HepG2 (cell line): Measurements from ENCODE around the gene KANSL1. TPM values are rescaled to one million over a fixed set of nuclear protein-coding genes. Genes with fewer than 3 reads are reported as not detected.

Experiments
- ETS1 ChIP-seq: sonication (generic); formaldehyde crosslinking; IDR thresholded peaks from 2 replicates; pipeline ENCODE4 v1.4.0; 2020; ENCODE audit warnings: missing genetic modification reagents
- FOXA1 ChIP-seq, 2 experiments: fragments of 450-650 bp in 1 of 2; sonication (generic) in 1 of 2; formaldehyde crosslinking in 1 of 2; IDR thresholded peaks; 2 replicates each; pipeline versions ENCODE4 v1.4.0 to v1.6.1; 2016 to 2020; ENCODE audit warnings: missing genetic modification reagents in 1 of 2
- HNF1A ChIP-seq, 2 experiments: sonication (generic) in 1 of 2; formaldehyde crosslinking in 1 of 2; IDR thresholded peaks; 2 replicates each; pipeline versions ENCODE4 v1.4.0 to v1.6.1; 2016 to 2020; ENCODE audit warnings: borderline replicate concordance in 1 of 2, low read depth in 1 of 2, mild to moderate bottlenecking in 1 of 2, missing genetic modification reagents in 1 of 2
- JUND ChIP-seq: sonication (generic); formaldehyde crosslinking; IDR thresholded peaks from 2 replicates; pipeline ENCODE4 v1.8.0; 2022; ENCODE audit warnings: mild to moderate bottlenecking, missing genetic modification reagents
- NFE2L1 ChIP-seq: sonication (generic); formaldehyde crosslinking; IDR thresholded peaks from 2 replicates; pipeline ENCODE4 v1.4.0; 2020; ENCODE audit warnings: missing genetic modification reagents, mild to moderate bottlenecking, borderline replicate concordance
- PAXIP1 ChIP-seq: sonication (generic); formaldehyde crosslinking; conservative IDR thresholded peaks from 2 replicates; pipeline ENCODE4 v1.4.0; 2020; ENCODE audit warnings: mild to moderate bottlenecking, missing genetic modification reagents, moderate library complexity
- SRY ChIP-seq: sonication (generic); formaldehyde crosslinking; IDR thresholded peaks from 2 replicates; pipeline ENCODE4 v1.8.0; 2022; ENCODE audit warnings: mild to moderate bottlenecking, missing genetic modification reagents
- ZBTB2 ChIP-seq: sonication (generic); formaldehyde crosslinking; IDR thresholded peaks from 2 replicates; pipeline ENCODE4 v1.8.0; 2022; ENCODE audit warnings: low read depth, missing genetic modification reagents
- ZBTB37 ChIP-seq: sonication (generic); formaldehyde crosslinking; IDR thresholded peaks from 2 replicates; pipeline ENCODE4 v1.4.0; 2020; ENCODE audit warnings: mild to moderate bottlenecking, missing genetic modification reagents
- ZNF563 ChIP-seq: sonication (generic); formaldehyde crosslinking; IDR thresholded peaks from 2 replicates; pipeline ENCODE4 v1.8.0; 2022; ENCODE audit warnings: mild to moderate bottlenecking, moderate library complexity, missing genetic modification reagents
- ZNF839 ChIP-seq: sonication (generic); formaldehyde crosslinking; IDR thresholded peaks from 2 replicates; pipeline ENCODE4 v1.4.0; 2020; ENCODE audit warnings: missing genetic modification reagents, mild to moderate bottlenecking, borderline replicate concordance
- polyA plus RNA-seq, 8 experiments: library from polyadenylated mRNA; depleted of rRNA in 3 of 8; stranded (reverse) in 7 of 8; unstranded in 1 of 8; fragments of >200 nt; fragmentation: Illumina TruSeq in 4 of 8; extraction: Trizol in 4 of 8; gene quantifications; 2 replicates each; pipeline versions ENCODE4 v1.2.1 to v1.2.3, GENCODE V29; 2011 to 2016; ENCODE audit warnings: low read depth in 4 of 8, missing spikeins in 1 of 8, mixed read lengths in 1 of 8; ENCODE audit not compliant: insufficient read depth in 1 of 8
- total RNA-seq, 5 experiments: library from RNA; depleted of rRNA; stranded (reverse); fragments of >200 nt; fragmentation: Illumina TruSeq; extraction: Trizol; gene quantifications; 2 replicates each; pipeline ENCODE4 v1.2.3, GENCODE V29; 2016; ENCODE audit warnings: low read depth in 1 of 5

KANSL1 gene
- total and polyA plus RNA-seq, 2 of the 13 experiments (the other 11 are each of a cell fraction or from before 2014, with no cell fraction given), result 24.0 to 59.6 TPM

- TF ChIP-seq ZBTB2, result no peak
- TF ChIP-seq HNF1A (IDR thresholded peaks at IDR 0.05; ENCODE audit: low read depth), result no peak
- TF ChIP-seq HNF1A (CRISPR knock-in tag; IDR thresholded peaks at IDR 0.05; ENCODE audit: borderline replicate concordance), result no peak
- no peak for TF ChIP-seq ZNF839 (CRISPR knock-in tag)
- 0 out of 2 replicates have a peak, but pooled peaks have one; percentile 7 for TF ChIP-seq PAXIP1 (CRISPR knock-in tag)
- no peak for TF ChIP-seq NFE2L1
- no peak for TF ChIP-seq FOXA1 (IDR thresholded peaks at IDR 0.05)
- TF ChIP-seq FOXA1 (CRISPR knock-in tag; IDR thresholded peaks at IDR 0.05), result peak; percentile 24; the same call in 1 of the 2 replicates
- no peak for TF ChIP-seq JUND (CRISPR knock-in tag)
- TF ChIP-seq ZNF563, result no peak
- TF ChIP-seq ETS1 (CRISPR knock-in tag), result no peak
- TF ChIP-seq ZBTB37 (CRISPR knock-in tag), result 0 out of 2 replicates have a peak, but pooled peaks have one; percentile 56
- 0 out of 2 replicates have a peak, but pooled peaks have one; percentile 18 for TF ChIP-seq SRY
Observed at GRCh38 chr17:46002311-46002972, 190.8 kb downstream of the KANSL1 start (continued).
